Measurements from ENCODE around the gene CFAP20.
"Not testable (repeated sequence)": the region's sequence is repeated elsewhere in the genome, so short reads cannot be mapped to it uniquely, and the experiment has no call there.

- not testable (repeated sequence) for TF ChIP-seq CTCF (IDR thresholded peaks at IDR 0.05 in 2 of 3, conservative IDR thresholded peaks at IDR 0.05 in 1 of 3; ENCODE audit: borderline replicate concordance in 1 of 3, insufficient read depth in 1 of 3, low read depth in 2 of 3, low read length in 2 of 3); SIN3A (IDR thresholded peaks at IDR 0.05; ENCODE audit: low read depth); ZBTB33 (IDR thresholded peaks at IDR 0.05; ENCODE audit: extremely low read depth, insufficient replicate concordance, low read length); EZH2 (IDR thresholded peaks at IDR 0.05); POLR2A (IDR thresholded peaks at IDR 0.05; ENCODE audit: borderline replicate concordance, extremely low read depth, insufficient read depth, insufficient read length); ZNF274 (IDR thresholded peaks at IDR 0.05; ENCODE audit: low read depth, low read length)
Observed at GRCh38 chr16:58073086-58073485, 56.1 kb downstream of the CFAP20 start.

All from HCT116 (cell line).